WTC11 (cell line): Measurements from ENCODE around the gene COLQ.

Source experiments
- CTCF ChIP-seq: fragments of 200-600 bp; IDR thresholded peaks from 2 replicates; pipeline ENCODE4 v1.8.0; 2022; ENCODE audit warnings: antibody characterized with exemption
- NR1H2 ChIP-seq: sonication (generic); formaldehyde crosslinking; IDR thresholded peaks from 2 replicates; pipeline ENCODE4 v1.9.0; 2021; ENCODE audit warnings: mild to moderate bottlenecking, moderate library complexity, missing genetic modification reagents
- TF ChIP-seq, protein P1 (sequence below): sonication (generic); formaldehyde crosslinking; IDR thresholded peaks from 2 replicates; pipeline ENCODE4 v1.8.0; 2022; ENCODE audit warnings: mild to moderate bottlenecking, missing genetic modification reagents

GRCh38 chr3:15476378-15476777 lies 45.1 kb downstream of the COLQ start:
- TF ChIP-seq, protein P1, sequence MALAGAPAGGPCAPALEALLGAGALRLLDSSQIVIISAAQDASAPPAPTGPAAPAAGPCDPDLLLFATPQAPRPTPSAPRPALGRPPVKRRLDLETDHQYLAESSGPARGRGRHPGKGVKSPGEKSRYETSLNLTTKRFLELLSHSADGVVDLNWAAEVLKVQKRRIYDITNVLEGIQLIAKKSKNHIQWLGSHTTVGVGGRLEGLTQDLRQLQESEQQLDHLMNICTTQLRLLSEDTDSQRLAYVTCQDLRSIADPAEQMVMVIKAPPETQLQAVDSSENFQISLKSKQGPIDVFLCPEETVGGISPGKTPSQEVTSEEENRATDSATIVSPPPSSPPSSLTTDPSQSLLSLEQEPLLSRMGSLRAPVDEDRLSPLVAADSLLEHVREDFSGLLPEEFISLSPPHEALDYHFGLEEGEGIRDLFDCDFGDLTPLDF (CRISPR knock-in tag): no peak
- no peak for TF ChIP-seq CTCF
- no peak for TF ChIP-seq NR1H2 (CRISPR knock-in tag)
